DND-41 (cell line): ENCODE data around the gene GRAP2.

Source experiments
- CTCF ChIP-seq: IDR thresholded peaks from 2 replicates; pipeline ENCODE4 v1.5.1; 2012; ENCODE audit warnings: borderline replicate concordance, low read length, moderate library complexity, mild to moderate bottlenecking; ENCODE audit not compliant: poor library complexity, severe bottlenecking; ENCODE audit errors: extremely low read depth
- EZH2 ChIP-seq: IDR thresholded peaks from 3 replicates; pipeline ENCODE4 v1.6.1; 2012; ENCODE audit warnings: borderline replicate concordance, low read depth, mild to moderate bottlenecking, moderate library complexity, low read length, inconsistent platforms; ENCODE audit not compliant: severe bottlenecking

DNA sequence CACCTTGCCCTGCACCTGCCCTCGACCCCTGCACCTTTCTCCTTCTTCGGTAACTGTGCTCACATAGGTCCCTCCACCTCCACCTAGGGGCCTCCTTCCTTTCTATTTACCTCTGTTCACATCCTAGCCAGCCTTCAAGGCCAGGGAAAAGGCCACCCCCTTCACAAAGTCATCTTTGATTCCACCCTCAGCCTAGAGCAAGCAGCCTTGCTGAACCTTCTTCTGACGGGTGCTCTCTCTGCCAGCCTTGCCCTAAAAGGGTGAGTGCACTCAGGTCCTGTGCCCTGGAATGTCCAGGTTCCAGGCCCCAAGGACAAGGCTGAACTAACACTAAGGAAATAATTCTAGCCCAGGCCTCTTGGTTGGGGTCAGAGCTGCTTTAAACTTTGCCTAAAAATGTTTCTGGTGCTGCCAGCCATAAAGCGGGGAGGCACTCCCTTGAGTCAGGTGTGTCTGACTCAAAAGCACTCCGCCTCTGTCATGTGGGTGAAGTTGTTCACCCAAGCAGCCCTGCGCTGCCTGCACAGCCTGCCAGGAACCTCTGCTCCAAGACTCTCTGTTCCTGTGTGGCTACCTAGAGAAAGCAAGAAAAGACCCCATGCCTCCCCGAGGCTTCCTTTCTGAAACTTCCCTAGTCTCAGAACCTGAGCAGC lies 84.6 kb downstream of the GRAP2 start:
- no peak for TF ChIP-seq CTCF
- no peak for TF ChIP-seq EZH2
